Stimulated activated CD4-positive, alpha-beta T cell treated with anti-CD3 and anti-CD28 coated beads, Interleukin-15, amount 100 ng/mL, for 48 hours (primary cell): Measurements from ENCODE around the gene MYO1E.
"Not testable (repeated sequence)": the region's sequence is repeated elsewhere in the genome, so short reads cannot be mapped to it uniquely, and the experiment has no call there.

Experiments
- DNase-seq, 2 donors: peaks; one replicate each; pipeline ENCODE4 v3.0.0-alpha.2; 2020; ENCODE audit warnings: low read depth in 2 of 2

MYO1E gene

DNA sequence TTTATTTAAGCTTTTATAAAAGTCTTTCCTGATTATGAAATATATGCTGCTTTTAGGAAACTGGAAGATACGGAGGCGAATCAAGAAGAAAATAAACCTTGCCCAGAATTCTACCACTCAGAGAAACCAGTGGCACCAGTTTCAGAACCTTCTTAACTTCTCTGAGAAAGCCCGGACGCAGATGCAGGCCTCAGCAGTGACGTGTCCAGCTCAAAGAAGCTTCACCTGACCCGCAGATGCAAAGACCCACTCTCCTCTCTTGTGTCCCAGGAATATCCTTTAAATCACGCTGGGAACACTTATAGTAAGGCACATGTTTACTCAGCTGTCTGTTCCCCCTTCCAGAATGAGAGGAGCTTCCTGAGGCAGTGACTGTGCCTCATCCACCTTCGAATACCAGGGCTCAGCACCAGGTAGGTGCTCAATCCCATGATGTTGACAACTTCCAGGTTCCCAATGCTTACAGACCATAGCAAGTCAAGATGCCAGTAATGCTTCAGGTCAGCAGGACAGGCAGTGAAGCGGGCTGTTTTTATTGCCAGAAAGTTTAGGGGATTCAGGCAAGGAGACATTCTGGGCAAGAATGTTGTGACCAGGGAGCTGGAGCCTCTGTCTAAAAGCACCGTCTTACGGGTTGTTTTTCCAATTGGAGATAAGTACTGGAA lies 205.9 kb downstream of the MYO1E start:
- no peak for DNase-seq

DNA sequence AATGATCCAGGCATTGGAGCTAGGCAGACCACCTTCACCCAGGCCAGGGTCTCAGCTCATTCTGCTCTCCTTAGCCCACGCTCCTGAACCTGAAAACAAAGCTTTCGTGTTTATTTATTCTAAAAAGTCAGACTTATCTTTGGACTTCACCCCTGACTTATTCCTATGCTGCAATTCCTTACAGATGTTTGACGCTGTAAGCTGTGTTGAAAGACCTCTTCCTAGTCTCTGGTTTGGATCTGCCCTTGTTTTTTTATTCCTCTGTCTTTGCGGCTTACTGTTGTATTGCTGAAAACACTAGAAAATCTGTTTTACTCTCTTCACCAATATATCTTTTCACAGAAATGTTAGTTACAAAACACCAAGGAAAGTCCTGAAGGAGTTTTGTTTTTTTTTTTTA lies 206.5 kb downstream of the MYO1E start:
- no peak for DNase-seq

GRCh38 chr15:59165726-59166125 lies 206.9 kb downstream of the MYO1E start:
- no peak for DNase-seq

- not testable (repeated sequence) for DNase-seq
Observed at GRCh38 chr15:59162080-59162479, 210.6 kb downstream of the MYO1E start.

DNA sequence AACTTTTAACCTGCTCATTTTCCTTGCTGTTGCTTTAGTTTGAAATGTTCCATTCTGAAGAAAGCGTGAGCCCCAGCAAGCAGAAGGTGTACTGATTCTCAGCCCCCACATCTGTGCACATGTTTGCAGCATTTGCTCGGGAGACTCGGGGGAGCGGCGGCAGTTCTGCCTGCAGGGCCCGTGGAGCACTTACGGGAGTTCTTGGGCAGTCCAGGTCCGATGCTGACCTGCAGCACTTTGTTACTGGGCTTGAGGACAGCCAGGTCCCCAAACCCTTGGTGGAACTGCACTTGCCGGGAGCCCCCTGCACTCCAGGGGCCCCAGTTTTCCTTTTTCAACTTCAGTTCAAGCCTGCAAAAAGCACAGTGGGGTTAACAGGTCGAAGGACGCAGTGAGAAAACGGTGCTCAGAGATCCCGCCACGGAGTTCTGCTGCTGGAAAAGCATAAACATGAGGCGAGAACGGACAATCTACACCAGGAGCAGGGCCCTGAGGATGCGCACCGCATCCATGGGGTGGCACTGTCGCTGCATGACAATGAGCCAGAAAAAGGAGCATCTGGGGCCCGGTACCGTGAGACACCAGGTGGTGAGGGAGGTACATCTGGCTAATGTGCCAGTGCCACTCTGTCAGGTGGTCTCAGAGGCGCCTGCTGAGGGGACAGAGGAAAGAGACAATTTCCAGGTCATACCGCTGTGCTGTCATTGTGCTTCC lies 211.6 kb downstream of the MYO1E start:
- no peak for DNase-seq

DNA sequence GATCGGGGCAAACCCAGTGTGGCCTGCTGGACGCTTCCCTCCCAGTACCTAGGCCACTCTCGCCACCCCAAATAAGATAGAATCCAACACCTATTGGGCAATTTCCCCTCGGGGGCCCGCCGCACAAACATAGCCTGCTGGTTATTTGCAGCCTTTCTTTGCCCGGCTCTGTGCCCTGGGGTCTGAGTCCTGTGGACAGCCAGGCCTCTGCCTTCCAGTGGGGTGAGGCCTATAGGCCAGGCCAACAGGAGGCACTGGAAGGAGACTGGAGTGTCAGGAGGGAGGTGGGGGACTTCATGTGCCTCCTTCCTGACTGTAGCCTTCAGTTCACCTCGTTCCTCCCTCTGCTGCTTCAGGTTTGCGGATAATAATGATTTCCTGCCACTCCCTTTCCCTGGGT lies 213.5 kb downstream of the MYO1E start:
- no peak for DNase-seq

DNA sequence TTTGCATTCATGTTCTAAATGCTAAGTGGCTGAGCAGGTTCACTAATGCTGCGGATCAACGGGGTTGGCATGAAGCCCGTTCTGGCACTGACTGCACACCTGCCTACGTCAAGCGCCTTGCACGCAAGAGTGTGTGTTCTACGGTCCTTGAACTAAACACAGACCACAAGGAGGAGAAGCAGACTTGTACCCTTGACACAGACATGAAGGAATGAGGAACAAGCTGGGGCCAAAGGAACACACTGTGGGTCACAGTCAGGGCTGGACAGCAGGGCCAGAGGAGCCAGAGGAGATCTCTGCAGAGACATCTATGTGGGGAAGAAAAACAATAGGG lies 214.0 kb downstream of the MYO1E start:
- no peak for DNase-seq

DNA sequence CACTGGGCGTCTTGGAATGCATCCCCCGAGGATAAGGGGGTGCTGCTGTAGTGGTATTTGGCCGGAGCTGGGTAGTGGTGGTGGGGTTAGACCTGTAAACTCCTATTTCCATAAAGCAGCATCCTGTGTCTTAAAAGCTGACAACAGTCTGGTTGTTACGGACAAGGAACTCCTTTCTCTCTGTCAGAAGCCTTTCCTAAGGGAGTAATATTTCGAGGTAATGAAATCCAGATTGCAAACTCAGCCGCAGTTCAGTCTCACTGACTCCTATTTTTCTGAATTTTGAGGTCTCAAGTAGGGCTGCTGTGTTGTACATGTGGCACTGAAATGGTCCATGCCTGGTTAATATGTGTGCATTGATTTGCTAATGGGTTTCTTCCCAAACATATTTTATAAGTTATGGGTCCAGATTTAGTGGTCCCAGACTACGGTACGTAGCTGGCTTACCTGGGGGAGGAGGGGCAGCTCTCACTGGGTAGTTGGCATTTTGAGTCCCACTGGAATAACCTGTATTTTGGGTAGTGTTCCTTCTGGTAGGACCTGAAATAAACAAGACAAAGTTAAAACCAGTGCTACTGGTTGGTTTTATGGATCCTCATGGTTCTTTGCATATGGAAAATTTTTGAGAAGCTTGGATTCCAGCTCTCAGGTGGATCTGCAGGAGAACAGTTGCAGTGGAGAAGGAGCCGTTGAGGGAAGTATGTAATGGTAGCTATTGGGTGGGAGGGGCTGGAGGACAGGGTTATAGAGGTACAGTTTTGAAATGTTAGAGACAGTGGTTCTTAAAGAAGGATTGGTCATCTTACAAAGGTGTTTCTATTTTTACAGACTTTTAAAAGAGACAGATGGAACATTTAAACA lies 214.6 kb downstream of the MYO1E start:
- DNase-seq, result no peak

GRCh38 chr15:59157396-59157795 lies 215.3 kb downstream of the MYO1E start:
- no peak for DNase-seq

- no peak for DNase-seq
Observed at GRCh38 chr15:59155431-59155830, 217.2 kb downstream of the MYO1E start.

DNA sequence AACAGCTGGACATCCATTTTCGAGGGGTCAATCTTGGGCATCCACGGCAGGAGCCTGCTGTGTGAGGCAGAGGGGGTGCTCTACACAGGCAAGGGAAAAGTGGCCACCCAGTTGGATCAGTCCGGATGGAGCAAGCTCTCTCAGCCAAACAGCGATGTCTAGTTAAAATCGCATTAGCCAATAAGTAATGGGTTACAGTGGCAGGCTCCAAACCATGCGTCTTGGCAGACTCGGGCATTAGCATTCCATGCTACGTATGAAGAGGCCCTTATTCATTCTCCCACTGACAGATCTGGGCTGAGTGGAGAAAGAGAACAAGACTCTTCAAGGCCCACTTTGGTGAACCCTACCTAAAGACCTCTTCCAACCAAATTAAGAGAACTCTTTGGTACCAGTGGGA lies 218.4 kb downstream of the MYO1E start:
- no peak for DNase-seq

DNA sequence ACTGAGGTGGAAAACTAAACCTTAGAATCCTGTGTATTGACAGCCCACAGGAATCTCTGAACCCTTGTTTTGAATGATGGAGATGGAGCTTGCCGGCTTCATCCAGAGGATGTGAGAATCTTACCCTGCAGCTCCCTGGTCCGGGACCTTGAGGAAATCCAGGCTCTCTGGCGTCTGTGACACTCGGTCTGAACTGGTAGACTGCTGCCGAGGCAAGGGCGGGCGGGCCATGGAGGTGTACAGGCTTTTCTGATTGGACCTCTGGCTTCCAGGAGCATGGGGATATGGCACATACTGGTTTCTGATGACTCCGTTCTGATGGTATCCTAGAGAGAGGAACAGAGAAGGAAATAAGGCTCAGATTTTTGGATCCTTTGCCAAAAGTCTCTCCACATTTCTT lies 219.2 kb downstream of the MYO1E start:
- no peak for DNase-seq

GRCh38 chr15:59152694-59153450 lies 219.8 kb downstream of the MYO1E start:
- no peak for DNase-seq

DNA sequence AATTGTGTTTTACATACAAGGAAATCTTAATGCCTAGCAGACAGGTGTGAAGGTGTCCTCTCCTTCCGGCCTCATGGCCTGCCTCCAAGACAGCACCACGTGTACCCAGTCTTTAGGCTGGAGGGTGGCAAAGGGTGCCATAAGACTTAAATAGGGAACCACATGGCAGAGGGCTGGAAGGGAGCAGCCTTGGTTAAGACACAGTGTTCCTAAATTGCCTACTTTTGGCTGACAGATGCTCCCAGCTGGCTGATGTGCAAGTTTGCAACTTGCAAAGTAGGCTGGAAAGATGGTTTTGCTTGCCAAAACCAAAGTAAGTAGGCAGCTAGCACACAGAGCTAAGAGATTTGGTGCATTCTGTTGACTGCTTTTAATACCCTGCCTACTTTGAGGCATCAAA lies 222.5 kb downstream of the MYO1E start:
- DNase-seq, result no peak

DNA sequence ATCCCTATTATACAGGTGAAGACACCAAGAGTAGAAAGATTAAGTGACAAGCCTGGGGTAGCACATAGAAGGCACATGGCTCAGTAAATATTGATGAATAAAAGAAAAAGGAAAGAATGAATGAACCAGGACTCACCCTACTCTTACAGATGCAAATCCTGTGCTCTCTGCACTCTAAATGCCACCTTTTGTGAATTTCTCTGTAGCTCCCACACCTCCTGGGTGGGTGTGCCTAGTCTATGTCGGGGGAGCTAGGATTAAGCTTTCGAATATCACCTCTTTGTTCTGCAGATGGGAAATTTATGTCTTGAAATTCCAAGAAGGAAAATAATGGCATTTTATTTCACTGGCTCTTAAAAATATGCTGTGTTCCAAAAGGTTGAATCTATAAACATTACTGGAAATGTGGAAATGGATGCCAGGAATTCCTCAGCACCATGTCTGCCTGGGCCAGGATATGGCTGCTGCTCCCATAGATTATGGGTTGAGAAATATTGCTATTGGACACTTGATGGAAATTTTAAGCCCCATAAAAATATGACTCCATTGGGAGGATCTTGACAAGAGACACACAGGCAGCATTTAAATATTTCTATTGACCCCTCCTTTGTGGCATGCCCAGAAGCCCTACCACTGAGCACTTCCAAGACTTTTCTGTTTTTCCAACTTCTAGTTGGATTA lies 224.4 kb downstream of the MYO1E start:
- DNase-seq, result no peak

GRCh38 chr15:59147666-59148065 lies 225.0 kb downstream of the MYO1E start:
- no peak for DNase-seq

- not testable (repeated sequence) for DNase-seq
Observed at GRCh38 chr15:59144594-59144993, 228.1 kb downstream of the MYO1E start.

- DNase-seq, result no peak
Observed at GRCh38 chr15:59143281-59143680, 229.4 kb downstream of the MYO1E start.

DNA sequence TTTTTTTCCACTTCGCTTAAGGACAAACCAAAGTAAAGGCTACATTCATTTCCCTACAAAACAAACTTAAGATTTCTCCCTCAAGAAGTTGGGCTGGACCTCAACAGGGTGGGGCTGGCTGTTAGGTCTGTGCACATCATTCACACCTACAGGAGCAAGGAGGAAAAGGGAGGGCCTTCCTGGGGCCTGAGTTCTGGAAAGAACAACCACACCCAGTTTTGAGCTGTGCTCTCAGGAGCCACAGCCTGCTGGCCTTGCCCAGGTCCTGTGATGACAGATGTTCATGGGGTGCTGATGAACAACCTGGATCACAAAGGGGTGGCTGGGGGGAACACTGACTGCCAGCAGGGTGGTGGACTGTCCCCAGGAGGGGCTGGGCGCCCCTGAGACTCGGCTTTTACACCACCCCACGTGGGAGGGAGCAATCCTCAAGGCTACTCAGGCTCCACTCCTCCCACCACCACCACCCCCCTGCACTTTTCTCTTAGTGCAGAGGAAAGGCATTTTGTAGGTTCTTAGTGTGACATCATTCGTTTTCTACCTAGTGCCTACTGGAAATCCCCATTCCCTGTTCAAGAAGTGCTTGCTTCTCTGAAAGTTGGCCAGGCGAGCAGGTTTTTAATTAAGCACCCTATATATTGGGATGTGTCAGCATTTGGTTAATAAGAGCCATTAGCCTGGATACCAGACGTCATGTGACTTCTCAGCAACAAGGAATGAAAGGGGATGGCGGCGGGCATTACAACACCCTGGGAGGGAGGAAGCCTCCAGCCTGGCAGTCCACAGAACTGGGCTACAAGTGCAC lies 232.0 kb downstream of the MYO1E start:
- DNase-seq, result no peak

- peak; percentile 36 to 42 for DNase-seq
Observed at GRCh38 chr15:59138243-59138642, 234.4 kb downstream of the MYO1E start.

DNA sequence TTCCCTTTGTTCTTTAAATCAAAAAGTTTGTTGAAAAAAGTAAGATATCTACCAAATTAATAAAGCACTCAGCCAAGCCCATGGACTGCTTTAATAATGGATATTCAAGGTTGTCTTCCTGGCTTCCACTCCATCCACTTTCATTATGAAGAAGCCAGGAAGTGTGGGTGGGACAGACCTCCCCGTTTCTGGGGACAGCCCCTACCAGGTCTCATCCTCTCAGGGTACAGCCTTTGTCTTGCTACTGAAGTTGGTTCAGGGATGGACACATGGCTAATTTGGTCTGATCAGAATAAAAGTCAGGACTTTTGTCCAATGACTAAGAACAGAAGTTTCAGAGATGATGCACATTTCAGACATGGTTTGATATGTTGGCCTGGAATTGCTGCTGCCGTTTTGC lies 235.1 kb downstream of the MYO1E start:
- DNase-seq, result no peak
